ENCODE measurements around the gene KIRREL3.

- TF ChIP-seq CTCF (IDR thresholded peaks at IDR 0.05 in 2 of 3, conservative IDR thresholded peaks at IDR 0.05 in 1 of 3; ENCODE audit: insufficient read depth in 2 of 3, low read depth in 1 of 3, low read length in 3 of 3) (no peak), CBX3 (IDR thresholded peaks at IDR 0.05; ENCODE audit: borderline replicate concordance in 1 of 2, low read length in 2 of 2) (no peak), NFE2 (IDR thresholded peaks at IDR 0.05; ENCODE audit: low read depth) (no peak), EZH2 (IDR thresholded peaks at IDR 0.05; ENCODE audit: borderline replicate concordance, low read depth, low read length) (no peak)
Measured at GRCh38 chr11:126855536-126855935, 145.0 kb downstream of the KIRREL3 start.

Data from K562 (cell line).